GM18498 (cell line): ENCODE measurements around the gene GPER1.

Source experiments
- ATAC-seq: cut with Tn5 transposase; IDR thresholded peaks from one replicate; pipeline ENCODE4 v1.9.1; 2021; ENCODE audit warnings: mild to moderate bottlenecking, moderate library complexity; ENCODE audit not compliant: unreplicated experiment

The GPER1 gene

GRCh38 chr7:1086588-1087464 is 1.1 kb upstream of the GPER1 start:
- ATAC-seq: peak; percentile 86

- no peak for ATAC-seq
These were observed 473 bp upstream of the GPER1 start for GRCh38 chr7:1087465-1087814.

DNA sequence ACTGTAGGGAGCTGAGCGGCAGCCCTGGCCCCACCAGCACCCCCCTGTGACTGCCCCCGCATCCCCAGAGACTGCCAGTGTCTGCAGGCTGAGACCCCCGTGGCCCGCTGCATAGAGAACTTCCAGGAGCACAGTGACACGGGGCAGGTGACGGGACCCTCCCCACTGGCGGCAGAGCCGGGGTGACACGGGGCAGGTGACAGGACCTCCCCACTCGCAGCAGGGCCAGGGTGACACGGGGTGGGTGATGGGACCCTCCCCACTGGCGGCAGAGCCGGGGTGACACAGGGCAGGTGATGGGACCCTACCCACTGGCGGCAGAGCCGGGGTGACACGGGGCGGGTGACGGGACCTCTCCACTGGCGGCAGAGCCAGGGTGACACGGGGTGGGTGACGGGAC is 2.3 kb downstream of the GPER1 start:
- ATAC-seq: no peak

- ATAC-seq: no peak
These were observed 3.1 kb downstream of the GPER1 start for GRCh38 chr7:1090686-1091643.

GRCh38 chr7:1091644-1092027 is 3.7 kb downstream of the GPER1 start:
- ATAC-seq: no peak

DNA sequence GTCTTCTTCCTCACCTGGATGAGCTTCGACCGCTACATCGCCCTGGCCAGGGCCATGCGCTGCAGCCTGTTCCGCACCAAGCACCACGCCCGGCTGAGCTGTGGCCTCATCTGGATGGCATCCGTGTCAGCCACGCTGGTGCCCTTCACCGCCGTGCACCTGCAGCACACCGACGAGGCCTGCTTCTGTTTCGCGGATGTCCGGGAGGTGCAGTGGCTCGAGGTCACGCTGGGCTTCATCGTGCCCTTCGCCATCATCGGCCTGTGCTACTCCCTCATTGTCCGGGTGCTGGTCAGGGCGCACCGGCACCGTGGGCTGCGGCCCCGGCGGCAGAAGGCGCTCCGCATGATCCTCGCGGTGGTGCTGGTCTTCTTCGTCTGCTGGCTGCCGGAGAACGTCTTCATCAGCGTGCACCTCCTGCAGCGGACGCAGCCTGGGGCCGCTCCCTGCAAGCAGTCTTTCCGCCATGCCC is 4.3 kb downstream of the GPER1 start:
- ATAC-seq: no peak

DNA sequence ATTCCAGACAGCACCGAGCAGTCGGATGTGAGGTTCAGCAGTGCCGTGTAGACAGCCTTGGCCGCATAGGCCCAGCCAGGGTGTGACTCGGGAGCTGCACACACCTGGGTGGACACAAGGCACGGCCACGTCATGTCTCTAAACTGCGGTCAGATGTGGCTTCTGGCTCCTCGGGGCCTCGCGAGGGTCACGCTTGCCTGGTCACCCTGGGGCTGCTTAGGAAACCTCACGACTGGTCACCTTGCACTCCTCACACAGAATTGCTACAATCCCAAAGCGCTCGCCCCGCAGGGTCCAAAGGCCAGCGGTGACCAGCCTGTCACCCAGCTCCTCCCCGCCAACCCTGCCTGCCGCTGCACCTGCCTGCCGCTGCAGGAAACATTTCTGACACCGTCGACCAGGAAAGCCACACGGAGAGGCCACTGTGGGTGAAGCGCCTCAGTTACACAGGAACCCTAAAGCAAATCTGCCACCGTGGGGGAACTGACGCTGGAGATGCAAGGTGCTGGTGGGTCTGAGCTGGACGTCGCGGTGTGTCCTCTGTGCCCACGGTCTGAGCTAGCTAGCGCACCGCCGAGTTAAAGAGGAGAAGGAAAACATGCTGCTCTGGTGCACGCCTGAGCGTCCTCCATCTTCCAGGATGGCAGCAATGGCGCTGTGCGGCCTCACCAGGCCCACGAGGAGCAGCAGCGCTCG is 5.0 kb downstream of the GPER1 start:
- ATAC-seq: no peak

DNA sequence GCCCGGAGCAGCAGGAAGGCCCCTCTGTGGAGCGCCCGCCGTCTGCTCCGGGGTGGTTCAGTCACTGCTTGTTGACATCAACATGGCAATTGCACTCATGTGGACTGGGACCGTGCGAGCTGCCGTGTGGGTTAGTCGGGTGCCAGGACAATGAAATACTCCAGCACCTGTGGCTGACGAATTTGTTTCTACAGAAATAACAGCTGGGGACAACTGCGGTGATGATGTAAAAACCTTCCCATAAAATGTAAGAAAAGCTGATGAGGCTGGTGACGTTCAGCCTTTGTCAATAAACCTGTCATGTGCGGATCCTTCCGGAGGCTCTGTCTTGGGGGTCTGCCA is 5.6 kb downstream of the GPER1 start:
- ATAC-seq: no peak

- ATAC-seq: no peak
These were observed 6.1 kb downstream of the GPER1 start for GRCh38 chr7:1093916-1094508.

DNA sequence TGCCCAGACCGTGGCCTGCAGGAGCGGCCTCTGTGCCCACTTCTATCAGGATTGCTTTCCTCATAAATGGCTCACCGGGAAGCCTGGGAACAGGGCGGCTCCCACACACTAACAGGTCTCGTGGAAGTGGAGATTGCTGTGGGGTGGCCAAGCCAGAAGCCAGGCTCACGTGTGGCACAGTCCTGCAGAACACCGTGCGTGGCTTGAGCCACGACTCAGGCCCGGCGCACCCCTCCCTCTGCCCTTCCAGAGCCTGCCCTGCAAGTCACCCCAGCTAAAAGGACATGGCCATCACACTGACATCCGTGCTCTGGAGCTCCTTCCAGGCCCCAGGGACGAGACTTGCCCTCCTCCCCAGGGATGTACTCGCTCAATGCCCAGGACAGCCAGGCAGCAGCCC is 7.0 kb downstream of the GPER1 start:
- ATAC-seq: no peak

- ATAC-seq: no peak
These were observed 7.8 kb downstream of the GPER1 start for GRCh38 chr7:1095621-1096155.

GRCh38 chr7:1096156-1097119 is 8.5 kb downstream of the GPER1 start:
- ATAC-seq: no peak

- no peak for ATAC-seq
These were observed 9.2 kb downstream of the GPER1 start for GRCh38 chr7:1097120-1097504.

GRCh38 chr7:1098243-1099153 is 10.6 kb downstream of the GPER1 start:
- no peak for ATAC-seq

- ATAC-seq: no peak
These were observed 11.2 kb downstream of the GPER1 start for GRCh38 chr7:1099154-1099542.

- ATAC-seq: no peak
These were observed 11.7 kb downstream of the GPER1 start for GRCh38 chr7:1099637-1100036.

DNA sequence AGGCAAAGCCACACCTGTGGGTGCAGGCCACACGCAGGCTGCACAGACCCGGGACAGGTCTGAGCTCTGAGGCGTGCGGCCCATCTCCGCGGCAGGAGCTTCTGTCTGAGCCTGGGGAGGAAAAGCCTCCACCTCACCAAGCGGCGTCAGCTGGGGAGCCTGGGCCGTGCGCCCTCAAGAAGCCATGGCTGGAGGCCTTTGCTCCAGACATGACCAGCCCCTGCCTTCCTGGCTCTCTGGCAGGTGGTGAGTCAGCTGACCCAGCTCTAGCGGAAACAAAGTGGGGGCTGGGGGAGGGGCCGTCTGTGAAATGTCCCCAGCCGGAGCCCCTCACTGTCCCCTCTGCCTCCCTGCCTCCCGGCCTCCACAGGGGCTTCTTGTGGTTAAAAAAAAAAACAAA is 12.5 kb downstream of the GPER1 start:
- no peak for ATAC-seq

DNA sequence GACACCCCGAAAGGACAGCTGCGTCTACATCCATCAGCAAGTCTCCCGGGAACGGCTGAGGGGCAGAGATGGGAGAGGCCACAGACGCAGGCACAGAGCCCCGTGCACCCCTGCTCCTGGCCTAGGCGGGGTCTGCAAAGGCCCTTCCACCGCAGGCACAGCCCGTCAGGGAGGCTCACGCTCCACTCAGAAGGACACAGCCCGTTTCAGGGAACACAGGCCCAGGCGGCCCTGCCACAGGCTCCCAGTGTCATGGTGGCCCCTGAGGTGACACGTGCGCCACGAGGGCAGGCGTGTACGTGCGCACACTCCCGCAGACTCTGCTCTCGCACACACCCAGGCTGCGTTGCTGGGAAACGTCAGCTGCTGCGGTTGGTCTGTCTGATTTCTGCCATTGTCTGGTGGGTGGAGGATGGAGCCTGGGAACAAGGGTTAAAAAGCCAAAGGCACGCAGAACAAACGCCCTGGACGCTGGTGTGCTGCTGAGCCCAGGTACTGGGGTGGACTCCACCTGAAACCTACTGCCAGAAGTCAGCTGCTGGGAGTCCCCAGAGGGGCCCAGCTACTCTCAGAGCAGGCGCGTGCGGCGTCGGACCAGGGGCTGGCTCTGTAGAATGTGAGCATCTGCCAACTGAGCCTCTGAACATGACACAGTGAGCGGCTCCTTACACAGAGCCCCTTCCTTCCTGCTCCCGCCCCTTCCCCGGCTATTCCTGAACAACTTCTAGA is 13.1 kb downstream of the GPER1 start:
- no peak for ATAC-seq
